Adrenal gland (tissue), 5 donors: ENCODE measurements around the gene DNAJB14.

Experiments used
- POLR2A ChIP-seq, 2 donors: fragments of 450-650 bp; IDR thresholded peaks; one replicate each; pipeline ENCODE4 v1.6.1; 2017; ENCODE audit warnings: antibody characterized with exemption in 2 of 2, mild to moderate bottlenecking in 2 of 2, moderate library complexity in 1 of 2
- TF ChIP-seq, protein P1 (sequence below), 6 experiments: fragments of 450-650 bp in 4 of 6; fragments of 200-600 bp in 2 of 6; sonication (generic) in 1 of 6; IDR thresholded peaks; 1 replicate in 5 of 6; 2 replicates in 1 of 6; pipeline versions ENCODE4 v1.5.1 to v1.8.0; 2016 to 2021; ENCODE audit warnings: antibody characterized with exemption in 6 of 6, mild to moderate bottlenecking in 2 of 6, moderate library complexity in 1 of 6
- donor health status: DM: no; HTN: no; CAD: no.

DNA sequence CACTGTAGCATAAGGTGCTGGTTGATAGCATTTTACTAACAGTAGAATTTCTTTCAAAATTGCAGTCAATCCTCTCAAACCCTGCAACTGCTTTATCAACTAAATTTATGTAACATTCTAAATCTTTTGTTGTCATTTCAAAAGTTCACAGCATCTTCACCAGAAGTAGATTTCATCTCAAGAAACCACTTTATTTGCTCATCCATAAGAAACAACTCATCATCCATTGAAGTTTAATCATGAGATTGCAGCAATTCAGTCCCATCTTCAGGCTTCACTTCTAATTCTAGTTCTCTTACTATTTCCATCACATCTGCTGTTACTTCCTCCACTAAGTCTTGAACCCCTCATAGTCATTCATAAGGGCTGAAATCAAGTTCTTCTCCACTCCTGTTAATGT is 73.8 kb downstream of the DNAJB14 start:
- TF ChIP-seq, protein P1, sequence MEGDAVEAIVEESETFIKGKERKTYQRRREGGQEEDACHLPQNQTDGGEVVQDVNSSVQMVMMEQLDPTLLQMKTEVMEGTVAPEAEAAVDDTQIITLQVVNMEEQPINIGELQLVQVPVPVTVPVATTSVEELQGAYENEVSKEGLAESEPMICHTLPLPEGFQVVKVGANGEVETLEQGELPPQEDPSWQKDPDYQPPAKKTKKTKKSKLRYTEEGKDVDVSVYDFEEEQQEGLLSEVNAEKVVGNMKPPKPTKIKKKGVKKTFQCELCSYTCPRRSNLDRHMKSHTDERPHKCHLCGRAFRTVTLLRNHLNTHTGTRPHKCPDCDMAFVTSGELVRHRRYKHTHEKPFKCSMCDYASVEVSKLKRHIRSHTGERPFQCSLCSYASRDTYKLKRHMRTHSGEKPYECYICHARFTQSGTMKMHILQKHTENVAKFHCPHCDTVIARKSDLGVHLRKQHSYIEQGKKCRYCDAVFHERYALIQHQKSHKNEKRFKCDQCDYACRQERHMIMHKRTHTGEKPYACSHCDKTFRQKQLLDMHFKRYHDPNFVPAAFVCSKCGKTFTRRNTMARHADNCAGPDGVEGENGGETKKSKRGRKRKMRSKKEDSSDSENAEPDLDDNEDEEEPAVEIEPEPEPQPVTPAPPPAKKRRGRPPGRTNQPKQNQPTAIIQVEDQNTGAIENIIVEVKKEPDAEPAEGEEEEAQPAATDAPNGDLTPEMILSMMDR (IDR thresholded peaks at IDR 0.05), result no peak
- no peak for TF ChIP-seq POLR2A (IDR thresholded peaks at IDR 0.05)
